Panc1 (cell line): ENCODE results near the gene IHH. TPM values are rescaled to one million over a fixed set of nuclear protein-coding genes. Genes with fewer than 3 reads are reported as not detected.

Experiments
- ATAC-seq: fragments of 200-7000 bp; cut with Tn5 transposase; 2 replicates; pipeline ENCODE4 v1.9.1; 2020; ENCODE audit warnings: mild to moderate bottlenecking, moderate library complexity
- BruUV-seq: library from RNA; stranded (reverse); fragments of 400-500 nt; replicated peaks from 2 replicates; lab custom pipeline; 2021; lab: Mats Ljungman, UMichigan
- CTCF ChIA-PET: fragments of 300-600 bp; sonication (Branson Sonifier 250); formaldehyde crosslinking; loops from one replicate; lab custom pipeline; 2022; ENCODE audit warnings: antibody characterized with exemption; lab: Charles Lee
- POLR2A ChIA-PET: fragments of 300-600 bp; sonication (Branson Sonifier 250); formaldehyde crosslinking; loops from one replicate; lab custom pipeline; 2022; ENCODE audit warnings: antibody characterized with exemption; lab: Charles Lee
- DNase-seq: peaks from one replicate; pipeline ENCODE4 v3.0.0-alpha.2; 2010; ENCODE audit warnings: low read depth, low spot score
- H3K27ac ChIP-seq: 2 replicates; pipeline ENCODE4 v1.5.1; 2011; ENCODE audit warnings: mild to moderate bottlenecking, low read length, inconsistent platforms
- H3K27me3 ChIP-seq: fragments of 200-500 bp; sonication (Bioruptor generic); 2 replicates; pipeline ENCODE4 v1.6.0; 2014; ENCODE audit warnings: low read length, inconsistent platforms; ENCODE audit not compliant: control insufficient read depth, insufficient read depth
- H3K36me3 ChIP-seq: fragments of 200-500 bp; sonication (Bioruptor generic); 2 replicates; pipeline ENCODE4 v1.5.1; 2014; ENCODE audit warnings: inconsistent platforms, mild to moderate bottlenecking, low read length, moderate library complexity; ENCODE audit not compliant: control insufficient read depth, insufficient read depth
- H3K4me1 ChIP-seq: 2 replicates; pipeline ENCODE4 v1.5.1; 2011; ENCODE audit warnings: inconsistent platforms, mild to moderate bottlenecking, low read length, moderate library complexity; ENCODE audit not compliant: control insufficient read depth, insufficient read depth
- H3K4me3 ChIP-seq, 2 experiments: 2 replicates each; pipeline ENCODE4 v1.5.1; 2011 to 2012; ENCODE audit warnings: low read depth in 2 of 2, low read length in 2 of 2, mild to moderate bottlenecking in 2 of 2, inconsistent platforms in 1 of 2, moderate library complexity in 1 of 2
- H3K9me3 ChIP-seq: fragments of 200-500 bp; sonication (Bioruptor generic); 2 replicates; pipeline ENCODE4 v1.5.1; 2014; ENCODE audit warnings: low read depth, mild to moderate bottlenecking, inconsistent platforms, low read length, moderate library complexity; ENCODE audit not compliant: control insufficient read depth, insufficient read depth
- POLR2AphosphoS5 ChIP-seq: IDR thresholded peaks from 2 replicates; pipeline ENCODE4 v1.6.1; 2012; ENCODE audit warnings: mild to moderate bottlenecking, low read depth, low read length, moderate library complexity
- REST ChIP-seq, 2 experiments: IDR thresholded peaks; 2 replicates each; pipeline ENCODE4 v1.6.1; 2011 to 2012; ENCODE audit warnings: low read depth in 2 of 2, control low read depth in 1 of 2, low read length in 1 of 2, mild to moderate bottlenecking in 1 of 2, moderate library complexity in 1 of 2; ENCODE audit not compliant: insufficient read depth in 1 of 2
- SIN3A ChIP-seq: IDR thresholded peaks from 2 replicates; pipeline ENCODE4 v1.6.1; 2012; ENCODE audit warnings: low read depth, mild to moderate bottlenecking, low read length, moderate library complexity, borderline replicate concordance; ENCODE audit not compliant: insufficient read depth
- TCF7L2 ChIP-seq: IDR thresholded peaks from 2 replicates; pipeline ENCODE4 v1.6.1; 2011; ENCODE audit warnings: mild to moderate bottlenecking, low read depth, low read length, inconsistent platforms
- in situ Hi-C: cut with HindIII; loops from 2 replicates; pipeline ENCODE4 v1.10.0; 2016; ENCODE audit warnings: low sequenced_read_pairs, low pct_unique_long_range_greater_than_20kb
- intact Hi-C: fragments of 100-400 bp; cut with micrococcal nuclease; formaldehyde crosslinking; loops from one replicate; pipeline ENCODE4 v1.10.0; 2022; ENCODE audit not compliant: unreplicated experiment
- total RNA-seq: library from RNA; stranded (reverse); gene quantifications from one replicate; pipeline ENCODE4 v1.2.1, GENCODE V29; 2021; ENCODE audit not compliant: unreplicated experiment
- TF ChIP-seq, protein P1 (sequence below): fragments of 450-650 bp; IDR thresholded peaks from 2 replicates; pipeline ENCODE4 v1.5.1; 2017; ENCODE audit warnings: mild to moderate bottlenecking

The IHH gene
- total RNA-seq, 1 experiment from 2014 or later: 0.23 TPM

- no peaks in the 10 kb centered on the region for H3K36me3 ChIP-seq
- no peak for DNase-seq
- no peaks in the 10 kb centered on the region for H3K4me1 ChIP-seq
- CTCF ChIA-PET: no interaction called here
- POLR2A ChIA-PET: no interaction called here
- in situ Hi-C loops (no loop called here), intact Hi-C loops (loop anchor here (10.0 kb wide), 1 partner anchor 133 kb away; no protein-coding TSS in a partner anchor)
- no peak for ATAC-seq
- no peaks in the 10 kb centered on the region for H3K9me3 ChIP-seq
- H3K27ac ChIP-seq: no peak overlapping the region
- H3K27me3 ChIP-seq: no peaks in the 10 kb centered on the region
- TF ChIP-seq, protein P1, sequence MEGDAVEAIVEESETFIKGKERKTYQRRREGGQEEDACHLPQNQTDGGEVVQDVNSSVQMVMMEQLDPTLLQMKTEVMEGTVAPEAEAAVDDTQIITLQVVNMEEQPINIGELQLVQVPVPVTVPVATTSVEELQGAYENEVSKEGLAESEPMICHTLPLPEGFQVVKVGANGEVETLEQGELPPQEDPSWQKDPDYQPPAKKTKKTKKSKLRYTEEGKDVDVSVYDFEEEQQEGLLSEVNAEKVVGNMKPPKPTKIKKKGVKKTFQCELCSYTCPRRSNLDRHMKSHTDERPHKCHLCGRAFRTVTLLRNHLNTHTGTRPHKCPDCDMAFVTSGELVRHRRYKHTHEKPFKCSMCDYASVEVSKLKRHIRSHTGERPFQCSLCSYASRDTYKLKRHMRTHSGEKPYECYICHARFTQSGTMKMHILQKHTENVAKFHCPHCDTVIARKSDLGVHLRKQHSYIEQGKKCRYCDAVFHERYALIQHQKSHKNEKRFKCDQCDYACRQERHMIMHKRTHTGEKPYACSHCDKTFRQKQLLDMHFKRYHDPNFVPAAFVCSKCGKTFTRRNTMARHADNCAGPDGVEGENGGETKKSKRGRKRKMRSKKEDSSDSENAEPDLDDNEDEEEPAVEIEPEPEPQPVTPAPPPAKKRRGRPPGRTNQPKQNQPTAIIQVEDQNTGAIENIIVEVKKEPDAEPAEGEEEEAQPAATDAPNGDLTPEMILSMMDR: no peak
- TF ChIP-seq POLR2AphosphoS5 (no peak), REST (IDR thresholded peaks at IDR 0.05; ENCODE audit: insufficient read depth in 1 of 2, low read depth in 2 of 2, low read length in 1 of 2) (no peak), TCF7L2 (no peak), SIN3A (no peak)
- no peak overlapping the region for H3K4me3 ChIP-seq
- no TSS peak for BruUV-seq
Observed at GRCh38 chr2:219022041-219022440, 38.7 kb downstream of the IHH start.

GRCh38 chr2:219021591-219021990 is 39.1 kb downstream of the IHH start:
- in situ Hi-C loops: no loop called here
- POLR2A ChIA-PET: no interaction called here
- CTCF ChIA-PET: interaction anchor here (0.6 kb wide), 1 partner anchor 190 kb away, joined by 5 read pairs; no protein-coding TSS in a partner anchor

More at GRCh38 chr2:219021591-219021990, 39.1 kb downstream of the IHH start:
- DNase-seq (no peak), ATAC-seq (no peak)
- H3K27ac ChIP-seq: no peak overlapping the region
- no TSS peak for BruUV-seq
- no peaks in the 10 kb centered on the region for H3K4me1 ChIP-seq
- no peaks in the 10 kb centered on the region for H3K27me3 ChIP-seq
- no peaks in the 10 kb centered on the region for H3K36me3 ChIP-seq
- no peak overlapping the region for H3K4me3 ChIP-seq
- TF ChIP-seq, protein P1: no peak
- TF ChIP-seq SIN3A: no peak
- no peak for TF ChIP-seq REST (IDR thresholded peaks at IDR 0.05; ENCODE audit: insufficient read depth in 1 of 2, low read depth in 2 of 2, low read length in 1 of 2)
- TF ChIP-seq POLR2AphosphoS5: no peak
- no peak for TF ChIP-seq TCF7L2
- H3K9me3 ChIP-seq: no peaks in the 10 kb centered on the region
- intact Hi-C loops: loop anchor here (10.0 kb wide), 1 partner anchor 133 kb away; no protein-coding TSS in a partner anchor
